ENCODE results near the gene GXYLT2. TPM values are rescaled to one million over a fixed set of nuclear protein-coding genes. Genes with fewer than 3 reads are reported as not detected.

Gene GXYLT2
- total and polyA plus RNA-seq, 2 donors (not counting 1 experiment from before 2014, with no cell fraction given), result not detected

- ATAC-seq (ENCODE audit: low read depth), result no peak
- CTCF ChIA-PET, result interaction anchor here (0.9 kb wide), 1 partner anchor 31 kb away, joined by 3 read pairs; no protein-coding TSS in a partner anchor
- H3K27me3 ChIP-seq (replicated peaks in 1 of 4; ENCODE audit: control extremely low read depth in 1 of 4, control insufficient read depth in 3 of 4, insufficient read depth in 4 of 4, low read length in 3 of 4), result no peaks in the 10 kb centered on the region
- no peak overlapping the region for H3K4me2 ChIP-seq (replicated peaks; ENCODE audit: low read depth, low read length, poor library complexity, severe bottlenecking)
- H3K79me2 ChIP-seq (ENCODE audit: control insufficient read depth, insufficient read depth, low read length), result peaks cover 99% of the 10 kb centered on the region
- POLR2A ChIA-PET, result no interaction called here
- H3K9me3 ChIP-seq (ENCODE audit: control extremely low read depth in 1 of 3, control insufficient read depth in 2 of 3, insufficient read depth in 1 of 3, low read length in 2 of 3), result no peaks in the 10 kb centered on the region
- H3K27ac Mint-ChIP-seq, result no peak overlapping the region
- intact Hi-C loops (cut with micrococcal nuclease), result no loop called here
- TF ChIP-seq EZH2 (IDR thresholded peaks at IDR 0.05; ENCODE audit: borderline replicate concordance, insufficient read depth, low read depth, low read length, poor library complexity, severe bottlenecking), result no peak
- TF ChIP-seq, protein P1, sequence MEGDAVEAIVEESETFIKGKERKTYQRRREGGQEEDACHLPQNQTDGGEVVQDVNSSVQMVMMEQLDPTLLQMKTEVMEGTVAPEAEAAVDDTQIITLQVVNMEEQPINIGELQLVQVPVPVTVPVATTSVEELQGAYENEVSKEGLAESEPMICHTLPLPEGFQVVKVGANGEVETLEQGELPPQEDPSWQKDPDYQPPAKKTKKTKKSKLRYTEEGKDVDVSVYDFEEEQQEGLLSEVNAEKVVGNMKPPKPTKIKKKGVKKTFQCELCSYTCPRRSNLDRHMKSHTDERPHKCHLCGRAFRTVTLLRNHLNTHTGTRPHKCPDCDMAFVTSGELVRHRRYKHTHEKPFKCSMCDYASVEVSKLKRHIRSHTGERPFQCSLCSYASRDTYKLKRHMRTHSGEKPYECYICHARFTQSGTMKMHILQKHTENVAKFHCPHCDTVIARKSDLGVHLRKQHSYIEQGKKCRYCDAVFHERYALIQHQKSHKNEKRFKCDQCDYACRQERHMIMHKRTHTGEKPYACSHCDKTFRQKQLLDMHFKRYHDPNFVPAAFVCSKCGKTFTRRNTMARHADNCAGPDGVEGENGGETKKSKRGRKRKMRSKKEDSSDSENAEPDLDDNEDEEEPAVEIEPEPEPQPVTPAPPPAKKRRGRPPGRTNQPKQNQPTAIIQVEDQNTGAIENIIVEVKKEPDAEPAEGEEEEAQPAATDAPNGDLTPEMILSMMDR (IDR thresholded peaks at IDR 0.05), result no peak
- peaks cover 63% of the 10 kb centered on the region for H3K4me1 Mint-ChIP-seq
- H4K20me1 ChIP-seq (ENCODE audit: control insufficient read depth, insufficient read depth, low read length, poor library complexity, severe bottlenecking), result peaks cover 83% of the 10 kb centered on the region
- H3K36me3 ChIP-seq (replicated peaks in 1 of 2; ENCODE audit: control extremely low read depth in 1 of 2, control insufficient read depth in 1 of 2, extremely low read depth in 1 of 2, insufficient read depth in 2 of 2, low read length in 1 of 2), result peaks cover 2 to 6% of the 10 kb centered on the region in 2 experiments
- no peaks in the 10 kb centered on the region for H3K9me3 Mint-ChIP-seq (ENCODE audit: insufficient read depth)
- H3K4me1 ChIP-seq (ENCODE audit: control insufficient read depth in 2 of 2, insufficient read depth in 2 of 2, low read length in 2 of 2), result peaks cover 0 to 9% of the 10 kb centered on the region in 2 donors
- H3K27ac ChIP-seq (ENCODE audit: low read length in 2 of 2), result no peak overlapping the region
- no peak overlapping the region for H3K4me3 ChIP-seq (ENCODE audit: control extremely low read depth in 1 of 5, extremely low read depth in 1 of 5, insufficient read depth in 1 of 5, low read depth in 2 of 5, low read length in 4 of 5)
- H3K9ac ChIP-seq (ENCODE audit: low read length), result no peak overlapping the region
- DNase-seq, result no peak
- no peak overlapping the region for H3K4me3 Mint-ChIP-seq
- H2AFZ ChIP-seq (ENCODE audit: insufficient read depth, low read depth, low read length, poor library complexity, severe bottlenecking), result no peak overlapping the region
- no peaks in the 10 kb centered on the region for H3K27me3 Mint-ChIP-seq
Observed at GRCh38 chr3:73024836-73025235, 137.0 kb downstream of the GXYLT2 start.

DNA sequence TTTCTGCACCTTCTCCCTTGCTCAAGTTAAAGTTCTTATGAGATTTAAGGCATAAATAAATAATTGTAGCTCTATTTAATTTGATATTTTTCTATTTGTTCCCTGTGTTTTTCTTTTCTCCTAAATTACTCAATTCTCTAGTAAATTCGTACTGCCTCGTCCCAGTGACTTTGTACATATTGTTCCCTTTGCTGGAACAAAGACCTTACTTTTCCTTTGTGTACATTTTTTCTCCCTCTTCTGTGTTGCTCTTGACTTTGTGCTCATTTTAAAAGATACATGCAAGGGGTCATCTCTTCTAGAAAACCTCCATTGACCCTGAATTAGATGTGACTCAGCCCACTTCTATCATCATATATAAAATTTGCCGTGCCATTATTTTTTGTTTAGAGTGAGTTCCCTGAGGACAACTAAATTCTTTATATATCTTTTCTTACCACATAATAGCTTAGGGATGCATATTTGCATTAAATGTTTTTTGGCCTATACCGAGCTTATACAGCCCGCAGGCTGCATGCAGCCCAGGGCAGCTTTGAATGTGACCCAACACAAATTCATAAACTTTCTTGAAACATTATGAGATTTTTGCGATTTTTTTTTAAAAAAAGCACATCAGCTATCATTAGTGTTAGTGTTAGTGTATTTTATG lies 138.4 kb downstream of the GXYLT2 start:
- Mint-ChIP-seq H3K9me3 (ENCODE audit: insufficient read depth) (no peaks in the 10 kb centered on the region), H3K4me1 (peaks cover 66% of the 10 kb centered on the region), H3K27ac (no peak overlapping the region), H3K4me3 (no peak overlapping the region), H3K27me3 (no peaks in the 10 kb centered on the region)
- TF ChIP-seq EZH2 (IDR thresholded peaks at IDR 0.05; ENCODE audit: borderline replicate concordance, insufficient read depth, low read depth, low read length, poor library complexity, severe bottlenecking), result no peak
- TF ChIP-seq, protein P1 (IDR thresholded peaks at IDR 0.05), result no peak
- H3K4me1 ChIP-seq (ENCODE audit: control insufficient read depth in 2 of 2, insufficient read depth in 2 of 2, low read length in 2 of 2), result peaks cover 0 to 9% of the 10 kb centered on the region in 2 donors
- H3K79me2 ChIP-seq (ENCODE audit: control insufficient read depth, insufficient read depth, low read length), result peaks cover 99% of the 10 kb centered on the region
- intact Hi-C loops (cut with micrococcal nuclease), result no loop called here
- CTCF ChIA-PET, result interaction anchor here (1.0 kb wide), 1 partner anchor 1345 kb away, joined by 3 read pairs; no protein-coding TSS in a partner anchor
- no peak overlapping the region for H3K27ac ChIP-seq (ENCODE audit: low read length in 2 of 2)
- ATAC-seq (ENCODE audit: low read depth) (no peak), DNase-seq (no peak)
- no peaks in the 10 kb centered on the region for H3K27me3 ChIP-seq (replicated peaks in 1 of 4; ENCODE audit: control extremely low read depth in 1 of 4, control insufficient read depth in 3 of 4, insufficient read depth in 4 of 4, low read length in 3 of 4)
- POLR2A ChIA-PET, result no interaction called here
- peaks cover 84% of the 10 kb centered on the region for H4K20me1 ChIP-seq (ENCODE audit: control insufficient read depth, insufficient read depth, low read length, poor library complexity, severe bottlenecking)
- no peaks in the 10 kb centered on the region for H3K9me3 ChIP-seq (ENCODE audit: control extremely low read depth in 1 of 3, control insufficient read depth in 2 of 3, insufficient read depth in 1 of 3, low read length in 2 of 3)
- H3K4me2 ChIP-seq (replicated peaks; ENCODE audit: low read depth, low read length, poor library complexity, severe bottlenecking), result no peak overlapping the region
- H3K4me3 ChIP-seq (ENCODE audit: control extremely low read depth in 1 of 5, extremely low read depth in 1 of 5, insufficient read depth in 1 of 5, low read depth in 2 of 5, low read length in 4 of 5), result no peak overlapping the region
- H2AFZ ChIP-seq (ENCODE audit: insufficient read depth, low read depth, low read length, poor library complexity, severe bottlenecking), result no peak overlapping the region
- 90% methylated on average over 2 of the region's 6 CpGs for WGBS (ENCODE audit: insufficient coverage)
- no peak overlapping the region for H3K9ac ChIP-seq (ENCODE audit: low read length)
- H3K36me3 ChIP-seq (replicated peaks in 1 of 2; ENCODE audit: control extremely low read depth in 1 of 2, control insufficient read depth in 1 of 2, extremely low read depth in 1 of 2, insufficient read depth in 2 of 2, low read length in 1 of 2), result peaks cover 2 to 3% of the 10 kb centered on the region in 2 experiments

Measured in B cell (primary cell).